Camera-type eye (tissue), 1 donor: ENCODE results near the gene TSPYL6. TPM values are rescaled to one million over a fixed set of nuclear protein-coding genes. Genes with fewer than 3 reads are reported as not detected.

ENCODE experiments used
- total RNA-seq: library from RNA; depleted of rRNA; stranded (reverse); fragments of >200 nt; gene quantifications from one replicate; pipeline ENCODE4 v1.2.3, GENCODE V29; 2014

The TSPYL6 gene
- total RNA-seq = 0.44 TPM

GRCh38 chr2:54256091-54256694 lies at the start of gene TSPYL6:
TSS of gene TSPYL6 (minus strand) at chr2:54256229. CDS start at chr2:54256151, 78 bp downstream.

Other genes with a start within 250 kb of the TSPYL6 start
- 28.0 TPM for gene ACYP2, start 140.6 kb downstream of the TSPYL6 start, total RNA-seq
- gene SPTBN1, start 200.1 kb upstream of the TSPYL6 start, total RNA-seq = 409 TPM